ENCODE data around the gene PDZRN4. TPM values are rescaled to one million over a fixed set of nuclear protein-coding genes. Genes with fewer than 3 reads are reported as not detected.

The PDZRN4 gene
- total and polyA plus RNA-seq, 2 of the 4 experiments (the other 2 are of a cell fraction), result not detected

DNA sequence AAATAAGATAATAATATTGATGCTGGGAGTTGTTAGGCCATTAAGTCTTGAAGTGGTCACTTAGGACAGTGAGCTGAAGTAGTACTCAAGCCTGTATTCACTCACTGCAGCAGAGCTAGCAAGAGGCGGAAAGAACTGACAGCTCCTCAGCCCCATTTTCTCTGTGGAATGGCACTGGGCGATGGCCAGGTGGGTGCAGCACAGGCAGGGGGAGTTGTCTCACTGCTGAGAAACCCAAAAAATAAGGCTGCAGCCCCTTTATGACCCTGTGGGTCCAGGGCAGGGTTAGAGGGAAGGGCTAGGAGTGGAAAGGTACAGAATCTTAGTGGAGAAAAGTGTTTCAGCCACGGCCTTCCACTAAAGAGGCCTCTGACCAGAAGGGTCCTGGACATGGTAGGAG, 35.5 kb downstream of the PDZRN4 start:
- H3K9me3 ChIP-seq (ENCODE audit: control insufficient read depth, insufficient read depth, low read length), result no peaks in the 10 kb centered on the region
- H3K9me1 ChIP-seq (ENCODE audit: insufficient read depth, low read length), result no peaks in the 10 kb centered on the region
- no CpG with 5 or more reads among the region's 3 CpGs for WGBS, 2 experiments (ENCODE audit: extremely low coverage in 2 of 2, insufficient read length in 1 of 2)
- POLR2A ChIA-PET (ENCODE audit: unreplicated experiment), result no interaction called here
- no peak overlapping the region for H2BK15ac ChIP-seq (ENCODE audit: low read depth, low read length)
- H2AK9ac ChIP-seq (replicated peaks; ENCODE audit: low read depth, low read length, poor library complexity), result no peak overlapping the region
- H4K20me1 ChIP-seq (ENCODE audit: insufficient read depth, low read length), result no peaks in the 10 kb centered on the region
- intact Hi-C loops (cut with micrococcal nuclease) (no loop called here), dilution Hi-C loops (cut with HindIII; ENCODE audit: low sequenced_read_pairs, unreplicated experiment) (no loop called here), in situ Hi-C loops (cut with MboI; ENCODE audit: low sequenced_read_pairs) (no loop called here)
- no peak overlapping the region for H3K4ac ChIP-seq (ENCODE audit: low read depth, low read length)
- H3K14ac ChIP-seq (replicated peaks; ENCODE audit: low read depth, low read length), result no peak overlapping the region
- H2AFZ ChIP-seq (replicated peaks; ENCODE audit: low read length, poor library complexity), result no peak overlapping the region
- no peaks in the 10 kb centered on the region for H3K4me1 ChIP-seq (ENCODE audit: control insufficient read depth, insufficient read depth, low read length)
- no peak overlapping the region for H3K18ac ChIP-seq (ENCODE audit: low read depth, low read length)
- H2BK20ac ChIP-seq (ENCODE audit: low read depth, low read length), result no peak overlapping the region
- DNase-seq, result no peak
- no peak overlapping the region for H4K8ac ChIP-seq (ENCODE audit: low read depth in 2 of 2, low read length in 2 of 2)
- H3K4me3 ChIP-seq (ENCODE audit: insufficient read depth, low read depth, low read length), result no peak overlapping the region
- H4K5ac ChIP-seq (ENCODE audit: low read depth, low read length), result no peak overlapping the region
- H3K56ac ChIP-seq (ENCODE audit: extremely low read depth, insufficient read depth, low read length), result no peak overlapping the region
- no peak overlapping the region for H4K91ac ChIP-seq (ENCODE audit: insufficient read depth, low read depth, low read length)
- H2AK5ac ChIP-seq (ENCODE audit: low read depth, low read length), result no peak overlapping the region
- no peak overlapping the region for H2BK5ac ChIP-seq (ENCODE audit: low read depth, low read length, poor library complexity, severe bottlenecking)
- ATAC-seq (ENCODE audit: low read depth), result no peak
- CTCF ChIA-PET, result no interaction called here
- H3K36me3 ChIP-seq (ENCODE audit: control insufficient read depth, insufficient read depth, low read length), result no peaks in the 10 kb centered on the region
- no peak overlapping the region for H2BK120ac ChIP-seq (ENCODE audit: low read depth, low read length)
- no peaks in the 10 kb centered on the region for H3K27me3 ChIP-seq (ENCODE audit: control insufficient read depth, insufficient read depth, low read length)
- no peak overlapping the region for H3K23ac ChIP-seq (ENCODE audit: low read depth, low read length)
- BruUV-seq (replicated peaks), result no TSS peak
- H3K4me2 ChIP-seq (ENCODE audit: low read depth, low read length), result no peak overlapping the region
- no peak overlapping the region for H3K9ac ChIP-seq (ENCODE audit: low read depth, low read length)
- no peak overlapping the region for H3K27ac ChIP-seq (ENCODE audit: insufficient read depth, low read length)
- H3K79me1 ChIP-seq (ENCODE audit: low read depth in 1 of 2, low read length in 2 of 2), result no peaks in the 10 kb centered on the region
- TF ChIP-seq POLR2A (IDR thresholded peaks at IDR 0.05; ENCODE audit: low read depth, low read length) (no peak), MAFK (IDR thresholded peaks at IDR 0.05; ENCODE audit: low read depth, low read length) (no peak)
- TF ChIP-seq, protein P1, sequence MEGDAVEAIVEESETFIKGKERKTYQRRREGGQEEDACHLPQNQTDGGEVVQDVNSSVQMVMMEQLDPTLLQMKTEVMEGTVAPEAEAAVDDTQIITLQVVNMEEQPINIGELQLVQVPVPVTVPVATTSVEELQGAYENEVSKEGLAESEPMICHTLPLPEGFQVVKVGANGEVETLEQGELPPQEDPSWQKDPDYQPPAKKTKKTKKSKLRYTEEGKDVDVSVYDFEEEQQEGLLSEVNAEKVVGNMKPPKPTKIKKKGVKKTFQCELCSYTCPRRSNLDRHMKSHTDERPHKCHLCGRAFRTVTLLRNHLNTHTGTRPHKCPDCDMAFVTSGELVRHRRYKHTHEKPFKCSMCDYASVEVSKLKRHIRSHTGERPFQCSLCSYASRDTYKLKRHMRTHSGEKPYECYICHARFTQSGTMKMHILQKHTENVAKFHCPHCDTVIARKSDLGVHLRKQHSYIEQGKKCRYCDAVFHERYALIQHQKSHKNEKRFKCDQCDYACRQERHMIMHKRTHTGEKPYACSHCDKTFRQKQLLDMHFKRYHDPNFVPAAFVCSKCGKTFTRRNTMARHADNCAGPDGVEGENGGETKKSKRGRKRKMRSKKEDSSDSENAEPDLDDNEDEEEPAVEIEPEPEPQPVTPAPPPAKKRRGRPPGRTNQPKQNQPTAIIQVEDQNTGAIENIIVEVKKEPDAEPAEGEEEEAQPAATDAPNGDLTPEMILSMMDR (conservative IDR thresholded peaks at IDR 0.05; ENCODE audit: low read depth, low read length), result no peak

Data from IMR-90 (cell line).